ENCODE measurements around the gene AFF3.

Gene AFF3

DNA sequence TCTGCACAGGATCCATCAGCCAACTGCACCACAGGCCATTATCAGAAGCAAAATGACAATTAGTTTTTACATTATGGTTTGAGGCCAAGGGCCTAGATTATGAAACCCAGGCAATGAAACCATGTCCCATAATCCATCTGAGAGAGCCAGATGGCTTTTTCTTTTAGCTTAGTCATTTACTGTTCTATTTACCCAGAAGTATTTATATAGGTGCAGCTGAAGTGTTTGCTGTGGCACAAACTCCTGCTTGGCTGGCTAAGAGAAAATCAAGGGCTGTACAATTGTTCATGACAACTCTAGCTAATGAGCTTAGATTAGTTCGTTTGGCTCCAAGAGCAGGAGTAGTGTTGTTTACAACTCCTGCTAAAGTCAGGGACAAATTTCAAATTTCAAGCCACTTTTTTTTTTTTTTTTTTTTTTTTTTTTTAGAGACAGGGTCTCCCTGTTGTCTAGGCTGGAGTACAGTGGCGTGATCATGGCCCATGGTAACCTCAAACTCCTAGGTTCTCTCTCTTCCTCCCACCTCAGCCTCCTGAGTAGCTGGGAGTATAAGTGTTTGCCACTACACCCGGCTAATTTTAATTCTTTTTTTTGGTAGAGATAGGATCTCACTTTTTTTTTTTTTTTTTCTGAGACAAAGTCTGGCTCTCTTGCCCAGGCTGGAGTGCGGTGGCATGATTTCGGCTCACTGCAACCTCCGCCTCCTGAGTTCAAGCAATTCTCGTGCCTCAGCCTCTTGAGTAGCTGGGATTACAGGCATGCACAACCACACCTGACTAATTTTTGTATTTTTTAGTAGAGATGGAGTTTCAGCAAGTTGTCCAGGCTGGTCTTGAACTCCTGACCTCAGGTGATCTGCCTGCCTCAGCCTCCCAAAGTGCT lies 634.2 kb downstream of the AFF3 start:
- no peak for TF ChIP-seq TAF1 (IDR thresholded peaks at IDR 0.05; ENCODE audit: borderline replicate concordance, insufficient read depth, low read length)
- TF ChIP-seq POLR2AphosphoS5 (IDR thresholded peaks at IDR 0.05; ENCODE audit: low read depth, low read length) = no peak
- no peak for TF ChIP-seq SIN3A (IDR thresholded peaks at IDR 0.05; ENCODE audit: borderline replicate concordance, insufficient read depth, low read length)
- TF ChIP-seq FOXP2 (optimal IDR thresholded peaks at IDR 0.05; ENCODE audit: borderline replicate concordance, extremely low read depth, extremely low read length, insufficient read depth) = no peak
- TF ChIP-seq, protein P1, sequence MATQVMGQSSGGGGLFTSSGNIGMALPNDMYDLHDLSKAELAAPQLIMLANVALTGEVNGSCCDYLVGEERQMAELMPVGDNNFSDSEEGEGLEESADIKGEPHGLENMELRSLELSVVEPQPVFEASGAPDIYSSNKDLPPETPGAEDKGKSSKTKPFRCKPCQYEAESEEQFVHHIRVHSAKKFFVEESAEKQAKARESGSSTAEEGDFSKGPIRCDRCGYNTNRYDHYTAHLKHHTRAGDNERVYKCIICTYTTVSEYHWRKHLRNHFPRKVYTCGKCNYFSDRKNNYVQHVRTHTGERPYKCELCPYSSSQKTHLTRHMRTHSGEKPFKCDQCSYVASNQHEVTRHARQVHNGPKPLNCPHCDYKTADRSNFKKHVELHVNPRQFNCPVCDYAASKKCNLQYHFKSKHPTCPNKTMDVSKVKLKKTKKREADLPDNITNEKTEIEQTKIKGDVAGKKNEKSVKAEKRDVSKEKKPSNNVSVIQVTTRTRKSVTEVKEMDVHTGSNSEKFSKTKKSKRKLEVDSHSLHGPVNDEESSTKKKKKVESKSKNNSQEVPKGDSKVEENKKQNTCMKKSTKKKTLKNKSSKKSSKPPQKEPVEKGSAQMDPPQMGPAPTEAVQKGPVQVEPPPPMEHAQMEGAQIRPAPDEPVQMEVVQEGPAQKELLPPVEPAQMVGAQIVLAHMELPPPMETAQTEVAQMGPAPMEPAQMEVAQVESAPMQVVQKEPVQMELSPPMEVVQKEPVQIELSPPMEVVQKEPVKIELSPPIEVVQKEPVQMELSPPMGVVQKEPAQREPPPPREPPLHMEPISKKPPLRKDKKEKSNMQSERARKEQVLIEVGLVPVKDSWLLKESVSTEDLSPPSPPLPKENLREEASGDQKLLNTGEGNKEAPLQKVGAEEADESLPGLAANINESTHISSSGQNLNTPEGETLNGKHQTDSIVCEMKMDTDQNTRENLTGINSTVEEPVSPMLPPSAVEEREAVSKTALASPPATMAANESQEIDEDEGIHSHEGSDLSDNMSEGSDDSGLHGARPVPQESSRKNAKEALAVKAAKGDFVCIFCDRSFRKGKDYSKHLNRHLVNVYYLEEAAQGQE (IDR thresholded peaks at IDR 0.05; ENCODE audit: insufficient read depth in 1 of 2, low read depth in 2 of 2, low read length in 2 of 2) = no peak

GRCh38 chr2:99504844-99505584 lies 637.4 kb downstream of the AFF3 start:
- TF ChIP-seq FOXP2 (optimal IDR thresholded peaks at IDR 0.05; ENCODE audit: borderline replicate concordance, extremely low read depth, extremely low read length, insufficient read depth) (no peak), SIN3A (IDR thresholded peaks at IDR 0.05; ENCODE audit: borderline replicate concordance, insufficient read depth, low read length) (no peak), TAF1 (IDR thresholded peaks at IDR 0.05; ENCODE audit: borderline replicate concordance, insufficient read depth, low read length) (no peak), POLR2AphosphoS5 (IDR thresholded peaks at IDR 0.05; ENCODE audit: low read depth, low read length) (no peak)
- TF ChIP-seq, protein P1 (IDR thresholded peaks at IDR 0.05; ENCODE audit: insufficient read depth in 1 of 2, low read depth in 2 of 2, low read length in 2 of 2) = no peak

DNA sequence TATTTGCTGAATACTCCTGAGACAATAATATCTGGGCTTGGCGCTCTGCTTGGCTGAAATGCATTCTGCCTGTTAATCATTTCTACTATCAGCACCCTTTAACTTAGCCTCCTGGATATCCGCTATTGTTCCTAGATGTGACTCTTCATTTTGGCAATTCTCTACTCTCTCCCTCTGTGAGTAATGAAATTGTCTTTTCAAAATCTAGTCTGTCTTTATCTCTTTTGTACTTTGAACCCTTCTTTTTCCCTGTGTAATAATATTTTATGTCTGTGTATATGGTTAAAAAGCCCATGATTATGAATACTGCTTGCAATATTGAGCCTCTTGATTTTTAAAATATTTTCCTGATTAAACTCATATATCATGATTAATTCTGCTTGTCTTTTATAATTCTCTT lies 646.4 kb downstream of the AFF3 start:
- TF ChIP-seq, protein P1 (IDR thresholded peaks at IDR 0.05; ENCODE audit: insufficient read depth in 1 of 2, low read depth in 2 of 2, low read length in 2 of 2) = no peak
- TF ChIP-seq FOXP2 (optimal IDR thresholded peaks at IDR 0.05; ENCODE audit: borderline replicate concordance, extremely low read depth, extremely low read length, insufficient read depth) (no peak), SIN3A (IDR thresholded peaks at IDR 0.05; ENCODE audit: borderline replicate concordance, insufficient read depth, low read length) (no peak), TAF1 (IDR thresholded peaks at IDR 0.05; ENCODE audit: borderline replicate concordance, insufficient read depth, low read length) (no peak), POLR2AphosphoS5 (IDR thresholded peaks at IDR 0.05; ENCODE audit: low read depth, low read length) (no peak)

Measured in PFSK-1 (cell line).